RWPE1 (cell line): ENCODE measurements around the gene ZNF521.

Source experiments
- CTCF ChIA-PET: fragments of 350-600 bp; sonication (Branson Sonifier 250); formaldehyde crosslinking; extraction: SDS; loops from one replicate; lab custom pipeline; 2021; lab: Yijun Ruan, JAX
- POLR2A ChIA-PET: fragments of 400-600 bp; formaldehyde crosslinking; extraction: SDS; loops from one replicate; lab custom pipeline; 2020; ENCODE audit warnings: antibody characterized with exemption; ENCODE audit not compliant: low non-redundant PET; lab: Yijun Ruan, JAX
- DNase-seq: peaks from one replicate; pipeline ENCODE4 v3.0.0; 2012; ENCODE audit warnings: low spot score
- H3K27ac ChIP-seq: fragments of 450-650 bp; 2 replicates; pipeline ENCODE4 v1.5.1; 2017
- CTCF ChIP-seq: fragments of 450-650 bp; conservative IDR thresholded peaks from 2 replicates; pipeline ENCODE4 v1.5.1; 2017; ENCODE audit warnings: low read depth, mild to moderate bottlenecking

The ZNF521 gene

DNA sequence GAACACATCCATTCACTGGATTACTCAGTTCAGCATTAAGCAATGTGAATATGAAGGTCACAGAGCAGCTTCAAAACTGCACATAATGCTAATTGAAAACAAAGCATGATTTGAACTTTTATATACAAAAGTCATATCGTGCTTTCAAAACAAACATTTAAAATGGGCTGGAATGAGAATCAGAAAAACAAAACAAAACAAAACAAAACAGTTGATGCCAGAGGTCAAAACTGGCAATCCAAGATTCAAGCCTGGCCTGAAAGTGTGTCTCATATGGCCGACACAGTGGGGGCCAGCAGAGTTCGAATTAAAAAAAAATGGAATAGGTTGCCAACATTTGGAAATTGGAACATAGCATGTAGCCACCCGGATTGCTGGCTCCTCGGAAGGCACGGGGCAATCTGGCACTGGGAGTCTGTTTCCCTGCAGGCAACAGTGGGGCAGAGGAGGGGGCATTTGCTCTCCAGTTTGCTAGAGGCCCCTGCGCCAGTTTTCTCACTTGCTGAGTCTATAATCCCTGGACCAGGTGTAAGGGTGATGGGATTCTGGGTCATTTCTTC lies 294.4 kb downstream of the ZNF521 start:
- H3K27ac ChIP-seq = no peak overlapping the region
- no peak for TF ChIP-seq CTCF
- POLR2A ChIA-PET = no interaction called here
- no peak for DNase-seq
- CTCF ChIA-PET = no interaction called here

DNA sequence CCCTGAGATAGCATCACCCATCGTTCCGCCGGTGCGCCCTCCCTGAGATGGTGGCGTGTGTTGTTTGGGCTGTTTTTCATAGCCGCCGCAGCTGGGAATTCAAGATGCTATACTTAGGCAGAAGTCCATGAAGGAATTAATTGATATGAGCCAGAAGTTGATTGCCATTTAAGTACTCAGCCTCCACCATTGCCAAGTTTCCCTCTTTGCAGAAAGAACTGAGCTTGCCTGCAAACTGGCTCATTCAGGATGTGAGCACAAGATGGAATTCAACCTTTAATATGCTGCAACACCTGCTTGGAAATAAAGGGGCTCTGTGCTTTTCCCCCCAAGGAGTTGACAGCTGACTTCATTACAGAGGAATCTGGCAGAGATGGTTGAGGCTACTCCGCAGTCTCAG lies 295.5 kb downstream of the ZNF521 start:
- TF ChIP-seq CTCF = no peak
- ChIA-PET POLR2A (no interaction called here), CTCF (no interaction called here)
- no peak for DNase-seq
- no peak overlapping the region for H3K27ac ChIP-seq

GRCh38 chr18:25055076-25055475 lies 296.9 kb downstream of the ZNF521 start:
- no peak for TF ChIP-seq CTCF
- DNase-seq = no peak
- ChIA-PET CTCF (no interaction called here), POLR2A (no interaction called here)
- no peak overlapping the region for H3K27ac ChIP-seq

DNA sequence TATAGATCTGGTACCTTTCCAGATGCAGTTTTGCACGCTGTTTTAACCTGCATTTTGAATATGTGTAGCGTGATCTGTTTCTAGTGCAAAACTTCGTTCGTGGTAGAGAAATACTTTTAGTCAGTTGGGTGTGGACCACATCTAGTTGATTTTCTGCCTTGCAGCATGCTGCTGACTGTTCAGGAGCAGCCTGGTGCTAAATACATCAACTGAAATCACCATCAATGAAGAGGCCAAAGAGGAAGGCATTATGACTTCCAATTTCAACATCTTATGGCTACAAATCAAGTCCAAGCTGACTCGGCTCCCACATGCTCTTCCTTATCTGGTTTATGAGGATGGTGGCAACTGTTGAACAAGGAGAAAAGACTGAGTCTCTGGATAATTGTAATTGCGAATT lies 298.5 kb downstream of the ZNF521 start:
- ChIA-PET POLR2A (no interaction called here), CTCF (no interaction called here)
- no peak for TF ChIP-seq CTCF
- H3K27ac ChIP-seq = no peak overlapping the region
- DNase-seq = no peak

DNA sequence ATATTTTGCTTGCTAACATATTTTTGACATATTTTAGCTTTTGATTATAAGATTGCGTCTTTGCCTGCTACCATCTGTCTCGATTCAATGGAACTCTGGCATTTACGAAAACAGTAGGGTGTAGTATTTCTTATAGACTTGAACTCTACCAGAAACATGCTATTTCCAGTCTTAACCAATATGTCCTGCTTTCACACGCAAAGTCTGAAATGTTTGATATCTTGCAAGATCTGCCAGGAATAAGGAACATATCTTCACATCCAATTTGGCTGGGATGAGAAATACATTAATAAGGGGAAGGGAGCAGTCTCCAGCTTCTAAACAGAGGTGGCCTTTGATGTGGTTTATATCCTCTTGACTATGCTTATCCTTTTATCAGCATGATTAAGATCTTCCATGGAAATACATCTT lies 299.4 kb downstream of the ZNF521 start:
- TF ChIP-seq CTCF = no peak
- no peak overlapping the region for H3K27ac ChIP-seq
- DNase-seq = no peak
- CTCF ChIA-PET = interaction anchor here (0.6 kb wide), 1 partner anchor 535 kb away, joined by 3 read pairs; no protein-coding TSS in a partner anchor
- POLR2A ChIA-PET = no interaction called here

GRCh38 chr18:25050605-25051004 lies 301.4 kb downstream of the ZNF521 start:
- H3K27ac ChIP-seq = no peak overlapping the region
- CTCF ChIA-PET = no interaction called here
- no peak for TF ChIP-seq CTCF
- DNase-seq = no peak
- POLR2A ChIA-PET = no interaction called here
